ENCODE measurements around the gene FUT7. TPM values are rescaled to one million over a fixed set of nuclear protein-coding genes. Genes with fewer than 3 reads are reported as not detected.

Gene FUT7
- total and polyA plus RNA-seq, 2 of the 13 experiments (the other 11 are each of a cell fraction or from before 2014, with no cell fraction given), result 0.05 TPM; not detected in 1

DNA sequence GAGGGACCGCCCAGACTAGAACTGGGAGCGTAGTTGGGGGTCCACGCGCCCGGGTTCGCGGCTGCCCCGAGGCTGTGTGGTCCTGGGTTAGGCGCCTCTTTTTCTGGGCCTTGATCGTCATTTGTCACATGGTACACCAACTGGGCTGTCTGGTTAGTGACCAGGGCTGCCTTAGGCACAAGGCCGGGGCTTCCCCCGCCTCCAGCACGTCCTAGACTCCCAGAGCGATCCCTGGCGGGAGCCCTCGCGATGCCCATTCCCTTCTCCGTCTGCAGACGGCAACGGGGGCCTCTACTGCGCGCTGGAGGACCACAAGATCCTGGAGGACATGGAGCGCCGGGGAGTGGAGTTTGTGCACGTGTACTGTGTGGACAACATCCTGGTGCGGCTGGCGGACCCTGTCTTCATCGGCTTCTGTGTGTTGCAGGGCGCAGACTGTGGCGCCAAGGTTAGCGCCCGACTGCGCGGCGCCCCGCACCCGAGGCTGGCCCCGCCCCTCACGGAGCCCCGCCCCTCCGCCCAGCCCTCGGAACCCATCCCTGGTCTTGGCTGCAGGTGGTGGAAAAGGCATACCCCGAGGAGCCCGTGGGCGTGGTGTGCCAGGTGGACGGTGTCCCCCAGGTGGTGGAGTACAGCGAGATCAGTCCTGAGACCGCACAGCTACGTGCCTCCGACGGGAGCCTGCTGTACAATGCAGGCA lies 47.0 kb upstream of the FUT7 start:
- H3K27me3 ChIP-seq (ENCODE audit: control insufficient read depth in 1 of 2, insufficient read depth in 2 of 2, low read length in 2 of 2), result no peaks in the 10 kb centered on the region
- no peaks in the 10 kb centered on the region for H3K79me2 ChIP-seq (ENCODE audit: insufficient read depth, low read length)
- no peak overlapping the region for H2AFZ ChIP-seq (ENCODE audit: low read length)
- DNase-seq (ENCODE audit: low spot score), result no peak
- no peak overlapping the region for H3K27ac ChIP-seq (ENCODE audit: extremely low read length, insufficient read depth, low read length)
- TF ChIP-seq ZNF687 (CRISPR knock-in tag; IDR thresholded peaks at IDR 0.05), result peak; percentile 10; the same call in 1 of the 2 replicates
- TF ChIP-seq, protein P1, sequence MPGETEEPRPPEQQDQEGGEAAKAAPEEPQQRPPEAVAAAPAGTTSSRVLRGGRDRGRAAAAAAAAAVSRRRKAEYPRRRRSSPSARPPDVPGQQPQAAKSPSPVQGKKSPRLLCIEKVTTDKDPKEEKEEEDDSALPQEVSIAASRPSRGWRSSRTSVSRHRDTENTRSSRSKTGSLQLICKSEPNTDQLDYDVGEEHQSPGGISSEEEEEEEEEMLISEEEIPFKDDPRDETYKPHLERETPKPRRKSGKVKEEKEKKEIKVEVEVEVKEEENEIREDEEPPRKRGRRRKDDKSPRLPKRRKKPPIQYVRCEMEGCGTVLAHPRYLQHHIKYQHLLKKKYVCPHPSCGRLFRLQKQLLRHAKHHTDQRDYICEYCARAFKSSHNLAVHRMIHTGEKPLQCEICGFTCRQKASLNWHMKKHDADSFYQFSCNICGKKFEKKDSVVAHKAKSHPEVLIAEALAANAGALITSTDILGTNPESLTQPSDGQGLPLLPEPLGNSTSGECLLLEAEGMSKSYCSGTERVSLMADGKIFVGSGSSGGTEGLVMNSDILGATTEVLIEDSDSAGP (CRISPR knock-in tag; IDR thresholded peaks at IDR 0.05; ENCODE audit: borderline replicate concordance), result no peak
- H3K9ac ChIP-seq (ENCODE audit: insufficient read depth, low read depth, low read length), result no peak overlapping the region
- peak overlapping the region; percentile 83 for H3K4me2 ChIP-seq (ENCODE audit: low read depth, low read length)
- H3K4me1 ChIP-seq (ENCODE audit: insufficient read depth, low read length), result peaks cover 47% of the 10 kb centered on the region
- no peak for FAIRE-seq
- no peaks in the 10 kb centered on the region for H4K20me1 ChIP-seq (ENCODE audit: insufficient read depth, low read length)
- no TSS peak for BruUV-seq (replicated peaks)
- H3K9me3 ChIP-seq (ENCODE audit: low read length), result no peaks in the 10 kb centered on the region
- no peak for ATAC-seq
- CTCF ChIA-PET (ENCODE audit: low intra/inter-chr PET ratio, low total read pairs), result no interaction called here
- intact Hi-C loops (cut with micrococcal nuclease; ENCODE audit: unreplicated experiment) (no loop called here), in situ Hi-C loops (cut with HindIII; ENCODE audit: extremely low pct_ligation_motif_present, low pct_unique_long_range_greater_than_20kb) (no loop called here)
- 97% methylated on average over 23 of the region's 51 CpGs for WGBS (ENCODE audit: low lambda C conversion rate)
- peak overlapping the region in 2 of 3 experiments; percentile 76 to 85; a peak in 3 of 6 replicates for H3K4me3 ChIP-seq (replicated peaks in 1 of 3; ENCODE audit: insufficient read depth in 1 of 3, low read depth in 2 of 3, low read length in 3 of 3)
- POLR2A ChIA-PET, result no interaction called here
- H3K36me3 ChIP-seq (replicated peaks in 1 of 2; ENCODE audit: control insufficient read depth in 1 of 2, insufficient read depth in 2 of 2, low read length in 2 of 2), result peaks cover 9 to 16% of the 10 kb centered on the region in 2 experiments; a peak in 4 of 5 replicates
